DOHH2 (cell line): ENCODE results near the gene ZCCHC9.

ENCODE experiments used
- H3F3A ChIP-seq: fragments of 200-600 bp; sonication (generic), shearing (Covaris generic); 2 replicates; pipeline ENCODE4 v1.6.0; 2016; ENCODE audit warnings: antibody characterized with exemption, mild to moderate bottlenecking; ENCODE audit not compliant: control insufficient read depth, insufficient read depth
- H3K27ac ChIP-seq: fragments of 200-600 bp; sonication (generic); 2 replicates; pipeline ENCODE4 v1.5.1; 2014; ENCODE audit warnings: low read depth, mild to moderate bottlenecking, low read length, moderate library complexity
- H3K27me3 ChIP-seq: fragments of 200-600 bp; sonication (generic); 2 replicates; pipeline ENCODE4 v1.6.1; 2014; ENCODE audit warnings: mild to moderate bottlenecking, low read length, mixed read lengths; ENCODE audit not compliant: control insufficient read depth
- H3K36me3 ChIP-seq: fragments of 200-600 bp; sonication (generic); 2 replicates; pipeline ENCODE4 v1.6.1; 2014; ENCODE audit warnings: mild to moderate bottlenecking, low read length, moderate library complexity, mixed read lengths; ENCODE audit not compliant: control insufficient read depth
- H3K4me1 ChIP-seq: fragments of 200-600 bp; sonication (generic); 2 replicates; pipeline ENCODE4 v1.6.1; 2014; ENCODE audit warnings: mild to moderate bottlenecking, low read length, mixed read lengths; ENCODE audit not compliant: control insufficient read depth
- H3K4me2 ChIP-seq: fragments of 200-600 bp; sonication (generic); 2 replicates; pipeline ENCODE4 v1.6.0; 2014; ENCODE audit warnings: mild to moderate bottlenecking, low read length, moderate library complexity
- H3K4me3 ChIP-seq: fragments of 200-600 bp; sonication (generic); 2 replicates; pipeline ENCODE4 v1.5.1; 2014; ENCODE audit warnings: mild to moderate bottlenecking, low read length, mixed read lengths
- H3K79me2 ChIP-seq: fragments of 200-600 bp; sonication (generic); 2 replicates; pipeline ENCODE4 v1.6.1; 2014; ENCODE audit warnings: mild to moderate bottlenecking, low read length, mixed read lengths; ENCODE audit not compliant: control insufficient read depth
- H3K9me2 ChIP-seq: fragments of 200-600 bp; sonication (generic); replicated peaks from 2 replicates; pipeline ENCODE4 v1.6.1; 2014; ENCODE audit warnings: mild to moderate bottlenecking, low read length, mixed read lengths; ENCODE audit not compliant: control insufficient read depth
- H3K9me3 ChIP-seq: fragments of 200-600 bp; sonication (generic); 2 replicates; pipeline ENCODE4 v1.6.1; 2014; ENCODE audit warnings: antibody characterized with exemption, low read length, mixed read lengths; ENCODE audit not compliant: control insufficient read depth, insufficient read depth
- H4K20me1 ChIP-seq: fragments of 200-600 bp; sonication (generic); 2 replicates; pipeline ENCODE4 v1.6.0; 2014; ENCODE audit warnings: low read depth, mild to moderate bottlenecking, antibody characterized with exemption, low read length, moderate library complexity; ENCODE audit not compliant: control insufficient read depth, insufficient read depth
- EZH2phosphoT487 ChIP-seq: fragments of 200-600 bp; sonication (generic); IDR thresholded peaks from 2 replicates; pipeline ENCODE4 v1.6.1; 2017; ENCODE audit warnings: borderline replicate concordance, mild to moderate bottlenecking, antibody characterized with exemption, low read length, moderate library complexity, mixed read lengths
- TF ChIP-seq, protein P1 (sequence below): fragments of 200-600 bp; sonication (generic); IDR thresholded peaks from one replicate; pipeline ENCODE4 v1.5.1; 2014; ENCODE audit warnings: antibody characterized with exemption, mild to moderate bottlenecking, low read depth, low read length; ENCODE audit not compliant: poor library complexity, severe bottlenecking

ZCCHC9 gene

DNA sequence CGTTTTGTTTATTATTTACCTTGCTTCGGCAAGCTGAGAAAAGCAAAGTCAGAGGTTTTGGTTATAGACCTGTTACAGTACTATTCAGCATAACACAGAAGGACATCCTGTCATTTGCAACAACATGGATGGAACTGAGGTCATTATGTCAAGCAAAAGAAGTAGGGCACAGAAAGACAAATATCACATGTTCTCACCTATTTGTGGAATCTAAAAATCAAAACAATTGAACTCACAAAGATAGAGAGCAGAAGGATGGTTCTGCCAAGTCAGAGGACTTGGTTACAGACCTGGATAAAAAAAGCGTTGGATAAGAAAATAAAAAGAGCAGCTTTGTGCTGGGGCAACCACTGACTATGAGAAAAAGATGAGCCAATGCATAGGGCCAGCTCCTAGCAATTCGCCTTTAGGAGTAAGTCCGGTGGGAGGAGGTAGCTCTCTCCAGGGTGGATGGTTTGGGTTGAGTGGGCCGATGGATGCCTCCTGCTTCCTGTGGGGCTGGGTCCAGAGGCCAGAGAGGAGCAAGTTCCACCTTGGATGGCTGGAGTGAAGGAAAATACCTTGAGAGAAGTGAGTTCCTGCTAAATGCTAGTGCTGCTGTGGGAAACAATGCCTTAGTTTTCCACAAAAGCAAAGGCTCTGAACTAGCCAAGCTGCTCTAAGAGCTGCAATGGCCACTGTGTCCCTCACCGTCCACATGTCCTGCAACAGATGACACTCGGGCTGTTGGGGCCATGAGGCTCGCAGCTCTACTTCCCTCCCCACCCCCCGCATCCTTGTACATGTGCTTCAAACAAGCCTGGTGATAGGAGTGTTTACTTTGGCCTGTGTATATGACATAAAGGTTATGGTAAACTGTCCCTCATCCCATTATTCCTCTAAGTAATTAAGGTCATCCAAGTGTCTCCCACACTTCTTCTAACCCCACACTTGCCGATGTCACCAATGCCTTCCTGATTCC lies 54.2 kb downstream of the ZCCHC9 start:
- Histone ChIP-seq H3K4me1 (no peaks in the 10 kb centered on the region), H4K20me1 (no peaks in the 10 kb centered on the region), H3F3A (no peaks in the 10 kb centered on the region), H3K27ac (no peak overlapping the region), H3K9me2 (no peaks in the 10 kb centered on the region), H3K4me2 (no peak overlapping the region), H3K4me3 (no peak overlapping the region), H3K27me3 (peaks cover 5% of the 10 kb centered on the region; the same call in 1 of the 2 replicates), H3K9me3 (no peaks in the 10 kb centered on the region), H3K79me2 (no peaks in the 10 kb centered on the region), H3K36me3 (no peaks in the 10 kb centered on the region)
- TF ChIP-seq, protein P1, sequence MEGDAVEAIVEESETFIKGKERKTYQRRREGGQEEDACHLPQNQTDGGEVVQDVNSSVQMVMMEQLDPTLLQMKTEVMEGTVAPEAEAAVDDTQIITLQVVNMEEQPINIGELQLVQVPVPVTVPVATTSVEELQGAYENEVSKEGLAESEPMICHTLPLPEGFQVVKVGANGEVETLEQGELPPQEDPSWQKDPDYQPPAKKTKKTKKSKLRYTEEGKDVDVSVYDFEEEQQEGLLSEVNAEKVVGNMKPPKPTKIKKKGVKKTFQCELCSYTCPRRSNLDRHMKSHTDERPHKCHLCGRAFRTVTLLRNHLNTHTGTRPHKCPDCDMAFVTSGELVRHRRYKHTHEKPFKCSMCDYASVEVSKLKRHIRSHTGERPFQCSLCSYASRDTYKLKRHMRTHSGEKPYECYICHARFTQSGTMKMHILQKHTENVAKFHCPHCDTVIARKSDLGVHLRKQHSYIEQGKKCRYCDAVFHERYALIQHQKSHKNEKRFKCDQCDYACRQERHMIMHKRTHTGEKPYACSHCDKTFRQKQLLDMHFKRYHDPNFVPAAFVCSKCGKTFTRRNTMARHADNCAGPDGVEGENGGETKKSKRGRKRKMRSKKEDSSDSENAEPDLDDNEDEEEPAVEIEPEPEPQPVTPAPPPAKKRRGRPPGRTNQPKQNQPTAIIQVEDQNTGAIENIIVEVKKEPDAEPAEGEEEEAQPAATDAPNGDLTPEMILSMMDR, result no peak
- TF ChIP-seq EZH2phosphoT487, result no peak

DNA sequence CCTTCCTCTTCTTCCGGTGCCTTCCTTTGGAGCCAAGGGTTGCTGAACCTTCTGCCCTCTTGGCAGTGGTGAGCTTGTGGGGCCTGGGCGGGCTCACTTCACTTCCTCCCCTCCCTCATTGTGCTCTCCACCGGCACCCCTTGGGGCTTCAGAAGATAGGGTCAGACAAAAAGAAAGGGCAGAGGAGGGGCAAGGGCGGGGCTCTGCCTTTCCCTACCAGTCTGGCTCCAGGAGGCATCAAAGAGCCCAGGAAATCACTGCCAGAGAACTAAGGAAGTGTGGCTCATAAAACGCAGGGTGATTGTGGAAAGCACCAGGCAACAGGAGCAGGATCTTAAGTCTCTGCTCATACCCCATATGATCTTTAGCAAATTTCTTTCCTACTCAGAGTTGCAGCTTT lies 57.7 kb downstream of the ZCCHC9 start:
- H3K4me2 ChIP-seq, result no peak overlapping the region
- H3K79me2 ChIP-seq, result no peaks in the 10 kb centered on the region
- no peaks in the 10 kb centered on the region for H3F3A ChIP-seq
- no peaks in the 10 kb centered on the region for H4K20me1 ChIP-seq
- peaks cover 5% of the 10 kb centered on the region; the same call in 1 of the 2 replicates for H3K27me3 ChIP-seq
- H3K9me3 ChIP-seq, result no peaks in the 10 kb centered on the region
- TF ChIP-seq EZH2phosphoT487, result no peak
- TF ChIP-seq, protein P1, result no peak
- H3K27ac ChIP-seq, result no peak overlapping the region
- no peaks in the 10 kb centered on the region for H3K4me1 ChIP-seq
- H3K36me3 ChIP-seq, result no peaks in the 10 kb centered on the region
- H3K9me2 ChIP-seq, result no peaks in the 10 kb centered on the region
- no peak overlapping the region for H3K4me3 ChIP-seq

DNA sequence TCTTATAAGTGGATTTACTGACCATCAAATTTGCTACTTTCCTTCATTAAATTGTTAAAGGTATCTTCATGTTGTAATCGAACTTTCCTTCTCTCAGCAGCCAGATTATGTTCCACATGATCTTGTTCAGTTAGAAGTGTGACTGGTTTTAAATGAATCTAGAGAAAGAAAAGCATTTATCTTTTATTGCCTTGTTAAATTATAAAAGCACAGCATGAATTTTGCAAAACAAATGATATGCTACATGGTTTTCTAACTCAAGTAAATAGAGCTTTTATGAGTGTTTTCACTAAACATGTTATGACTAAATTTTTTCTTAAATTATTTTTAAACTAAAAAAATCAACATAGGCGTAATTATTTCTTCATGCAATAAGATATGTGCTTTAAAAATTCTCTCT lies 58.5 kb downstream of the ZCCHC9 start:
- TF ChIP-seq EZH2phosphoT487, result no peak
- TF ChIP-seq, protein P1, result no peak

More for the DNA sequence above, 58.5 kb downstream of the ZCCHC9 start:
- peaks cover 5% of the 10 kb centered on the region; the same call in 1 of the 2 replicates for H3K27me3 ChIP-seq
- H3K79me2 ChIP-seq, result no peaks in the 10 kb centered on the region
- no peaks in the 10 kb centered on the region for H3K36me3 ChIP-seq
- H3F3A ChIP-seq, result no peaks in the 10 kb centered on the region
- no peaks in the 10 kb centered on the region for H3K9me2 ChIP-seq
- H3K9me3 ChIP-seq, result no peaks in the 10 kb centered on the region
- H3K4me2 ChIP-seq, result no peak overlapping the region
- H3K27ac ChIP-seq, result no peak overlapping the region
- no peaks in the 10 kb centered on the region for H4K20me1 ChIP-seq
- no peak overlapping the region for H3K4me3 ChIP-seq
- H3K4me1 ChIP-seq, result no peaks in the 10 kb centered on the region
